Uterus (tissue), 2 donors: ENCODE measurements around the gene BCAS3.

ENCODE experiments used
- POLR2A ChIP-seq, 2 donors: fragments of 450-650 bp; IDR thresholded peaks; one replicate each; pipeline ENCODE4 v1.6.1; 2016; ENCODE audit warnings: antibody characterized with exemption in 2 of 2, mild to moderate bottlenecking in 1 of 2, moderate library complexity in 1 of 2
- TF ChIP-seq, protein P1 (sequence below), 4 experiments: fragments of 200-600 bp in 2 of 4; fragments of 450-650 bp in 2 of 4; sonication (generic) in 2 of 4; IDR thresholded peaks; one replicate each; pipeline ENCODE4 v1.5.1; 2016 to 2019; ENCODE audit warnings: antibody characterized with exemption in 4 of 4, mild to moderate bottlenecking in 2 of 4, moderate library complexity in 1 of 4

- TF ChIP-seq, protein P1, sequence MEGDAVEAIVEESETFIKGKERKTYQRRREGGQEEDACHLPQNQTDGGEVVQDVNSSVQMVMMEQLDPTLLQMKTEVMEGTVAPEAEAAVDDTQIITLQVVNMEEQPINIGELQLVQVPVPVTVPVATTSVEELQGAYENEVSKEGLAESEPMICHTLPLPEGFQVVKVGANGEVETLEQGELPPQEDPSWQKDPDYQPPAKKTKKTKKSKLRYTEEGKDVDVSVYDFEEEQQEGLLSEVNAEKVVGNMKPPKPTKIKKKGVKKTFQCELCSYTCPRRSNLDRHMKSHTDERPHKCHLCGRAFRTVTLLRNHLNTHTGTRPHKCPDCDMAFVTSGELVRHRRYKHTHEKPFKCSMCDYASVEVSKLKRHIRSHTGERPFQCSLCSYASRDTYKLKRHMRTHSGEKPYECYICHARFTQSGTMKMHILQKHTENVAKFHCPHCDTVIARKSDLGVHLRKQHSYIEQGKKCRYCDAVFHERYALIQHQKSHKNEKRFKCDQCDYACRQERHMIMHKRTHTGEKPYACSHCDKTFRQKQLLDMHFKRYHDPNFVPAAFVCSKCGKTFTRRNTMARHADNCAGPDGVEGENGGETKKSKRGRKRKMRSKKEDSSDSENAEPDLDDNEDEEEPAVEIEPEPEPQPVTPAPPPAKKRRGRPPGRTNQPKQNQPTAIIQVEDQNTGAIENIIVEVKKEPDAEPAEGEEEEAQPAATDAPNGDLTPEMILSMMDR (IDR thresholded peaks at IDR 0.05), result no peak
- no peak for TF ChIP-seq POLR2A (IDR thresholded peaks at IDR 0.05)
Measured at GRCh38 chr17:60717814-60718213, 40.2 kb downstream of the BCAS3 start.
